GM19023 (cell line): ENCODE data around the gene CNTNAP2.

Experiments
- ATAC-seq: cut with Tn5 transposase; IDR thresholded peaks from one replicate; pipeline ENCODE4 v1.9.1; 2021; ENCODE audit warnings: mild to moderate bottlenecking, moderate library complexity; ENCODE audit not compliant: unreplicated experiment

CNTNAP2 gene

DNA sequence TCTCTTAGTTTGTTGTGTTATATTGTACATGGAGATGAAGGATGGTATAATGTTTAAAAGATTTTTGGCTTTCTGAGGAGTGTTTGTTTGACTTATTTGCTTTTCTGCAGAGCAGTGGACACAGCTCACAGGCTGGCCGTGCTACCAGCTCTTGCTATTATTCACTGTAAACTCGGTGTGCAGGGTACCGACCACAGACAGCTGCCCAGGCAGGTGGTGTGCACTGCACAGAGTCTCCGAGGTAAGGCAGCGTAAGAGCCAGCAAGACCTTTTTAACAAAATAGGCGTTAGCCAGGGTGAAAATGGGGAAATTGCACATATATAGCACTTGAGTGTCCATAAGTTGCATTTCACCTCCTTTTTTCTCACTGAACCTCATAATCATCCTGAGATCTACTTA lies 438.0 kb downstream of the CNTNAP2 start:
- ATAC-seq, result no peak

DNA sequence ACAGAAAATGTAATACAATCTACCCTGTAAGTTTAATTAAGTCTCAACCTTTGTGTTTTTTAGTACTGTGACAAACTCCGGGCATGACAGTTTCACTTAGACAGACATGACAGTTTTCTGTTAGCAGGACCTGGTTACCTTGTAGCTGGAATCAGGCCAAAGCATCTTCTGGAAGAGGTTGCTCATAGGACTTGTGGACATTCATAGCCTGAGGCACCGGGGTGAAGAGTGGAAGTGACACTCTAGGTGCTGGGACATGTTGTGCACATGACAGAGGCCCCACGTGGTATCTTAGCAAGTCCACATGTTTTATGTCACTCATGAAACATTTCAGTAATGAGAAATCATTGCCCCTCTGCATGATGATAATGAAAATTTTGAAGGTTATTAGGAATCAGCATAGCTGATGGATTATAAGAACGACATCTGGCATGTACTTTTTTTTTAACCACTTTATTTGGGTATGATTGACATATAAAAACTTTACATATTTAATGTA lies 441.4 kb downstream of the CNTNAP2 start:
- no peak for ATAC-seq

DNA sequence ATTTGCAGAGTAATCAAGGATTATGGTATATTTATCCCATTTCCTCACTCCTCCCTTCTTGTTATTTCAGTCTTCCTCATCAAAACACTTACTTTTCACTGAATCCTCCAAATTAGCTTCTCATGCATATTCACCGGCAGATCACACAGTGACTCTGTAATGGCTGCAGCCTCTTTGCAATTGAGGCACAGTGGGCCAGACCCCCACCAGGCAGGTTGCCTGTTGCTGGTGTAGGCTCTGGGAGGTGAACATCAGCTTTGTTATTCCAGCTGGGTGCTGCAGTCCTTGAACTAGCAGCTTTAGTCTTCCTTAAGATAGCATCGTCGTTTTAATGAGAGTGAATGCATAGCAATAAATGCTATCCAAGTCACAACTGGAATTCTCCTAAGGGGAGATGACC lies 449.3 kb downstream of the CNTNAP2 start:
- ATAC-seq, result no peak

DNA sequence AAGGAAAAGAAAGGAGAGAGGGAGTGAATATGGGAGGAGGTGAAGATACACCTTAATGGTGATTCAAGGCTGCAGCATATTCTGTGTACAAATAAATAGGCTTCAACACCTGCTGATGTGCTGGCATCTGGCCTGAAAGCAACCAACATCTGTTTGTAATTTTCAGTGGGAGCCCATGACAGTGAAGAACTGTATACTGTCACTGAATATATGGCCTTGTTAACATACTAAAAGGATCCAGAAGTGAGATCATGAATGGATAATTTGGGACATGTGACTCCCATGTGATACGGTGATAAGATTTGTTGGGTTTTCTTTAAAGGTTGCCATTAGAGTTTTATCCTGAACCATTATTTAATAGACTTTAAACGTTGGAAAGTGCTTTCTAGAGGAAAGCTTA lies 459.3 kb downstream of the CNTNAP2 start:
- no peak for ATAC-seq

DNA sequence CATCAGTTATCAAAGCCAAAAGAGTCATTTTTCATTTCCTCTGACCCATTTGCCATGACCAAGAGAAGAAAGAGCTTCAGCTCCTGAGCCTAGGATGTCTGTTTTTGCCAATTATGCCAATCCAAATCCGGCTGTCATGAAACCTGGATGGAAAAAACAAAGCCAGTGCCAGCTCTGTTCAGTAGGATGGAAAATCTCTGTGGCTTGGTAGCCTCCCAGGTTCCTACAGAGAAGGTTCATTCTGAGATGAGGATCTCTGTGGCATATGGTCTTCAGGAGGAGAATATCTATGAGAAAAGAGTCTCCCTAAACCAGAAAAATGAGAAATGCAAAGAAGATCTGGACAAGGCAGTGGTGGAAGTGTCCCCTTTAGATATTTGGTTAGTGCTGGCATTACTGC lies 475.4 kb downstream of the CNTNAP2 start:
- no peak for ATAC-seq

DNA sequence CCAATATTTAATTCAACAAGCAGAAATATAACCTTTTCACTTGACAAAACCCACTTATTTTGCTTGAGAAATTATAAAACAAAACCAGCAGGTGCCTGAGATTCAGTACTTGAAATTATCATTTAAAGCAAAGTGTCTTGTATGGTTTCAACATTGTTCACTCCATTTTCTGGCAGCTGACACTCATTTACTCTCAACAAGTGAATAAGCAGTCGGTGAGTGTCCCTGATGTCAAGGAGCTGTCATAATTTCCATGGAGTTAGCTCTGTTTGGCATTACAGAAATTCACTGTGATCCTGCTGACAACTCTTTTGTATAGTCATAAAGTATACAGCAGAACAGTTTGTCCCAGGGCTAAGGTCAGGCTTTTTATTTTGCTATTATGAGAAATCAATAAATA lies 490.0 kb downstream of the CNTNAP2 start:
- no peak for ATAC-seq

DNA sequence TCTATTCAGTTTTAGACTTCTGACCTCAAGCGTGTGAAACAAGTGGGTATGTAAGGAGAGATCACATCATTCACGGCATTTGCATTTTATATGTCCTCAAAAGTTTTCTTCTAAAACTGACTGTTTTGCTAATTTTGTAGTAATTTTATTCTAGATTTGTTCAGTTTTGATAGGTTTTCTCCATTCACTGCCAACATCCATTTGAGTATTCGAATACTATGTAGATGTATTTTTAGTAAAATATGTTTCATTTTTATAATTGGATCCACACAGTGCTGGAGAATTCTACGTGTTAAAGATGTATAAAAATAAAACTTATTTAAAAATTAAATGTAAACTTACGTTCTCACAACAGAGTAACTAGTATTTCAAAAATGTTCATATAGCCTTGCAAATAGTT lies 503.0 kb downstream of the CNTNAP2 start:
- ATAC-seq, result no peak

DNA sequence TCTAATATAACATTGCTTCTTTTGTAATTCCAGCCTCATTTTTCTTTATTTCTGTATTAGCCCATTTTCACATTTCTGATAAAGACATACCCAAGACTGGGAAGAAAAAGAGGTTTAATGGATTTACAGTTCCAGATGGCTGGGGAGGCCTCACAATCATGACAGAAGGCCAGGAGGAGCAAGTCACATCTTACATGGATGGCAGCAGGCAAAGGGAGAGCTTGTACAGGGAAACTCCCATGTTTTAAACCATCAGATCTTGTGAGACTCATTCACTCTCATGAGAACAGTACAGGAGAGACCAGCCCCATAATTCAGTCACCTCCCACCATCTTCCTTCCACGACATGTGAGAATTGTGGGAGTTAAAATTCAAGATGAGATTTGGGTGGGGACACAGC lies 510.3 kb downstream of the CNTNAP2 start:
- no peak for ATAC-seq

DNA sequence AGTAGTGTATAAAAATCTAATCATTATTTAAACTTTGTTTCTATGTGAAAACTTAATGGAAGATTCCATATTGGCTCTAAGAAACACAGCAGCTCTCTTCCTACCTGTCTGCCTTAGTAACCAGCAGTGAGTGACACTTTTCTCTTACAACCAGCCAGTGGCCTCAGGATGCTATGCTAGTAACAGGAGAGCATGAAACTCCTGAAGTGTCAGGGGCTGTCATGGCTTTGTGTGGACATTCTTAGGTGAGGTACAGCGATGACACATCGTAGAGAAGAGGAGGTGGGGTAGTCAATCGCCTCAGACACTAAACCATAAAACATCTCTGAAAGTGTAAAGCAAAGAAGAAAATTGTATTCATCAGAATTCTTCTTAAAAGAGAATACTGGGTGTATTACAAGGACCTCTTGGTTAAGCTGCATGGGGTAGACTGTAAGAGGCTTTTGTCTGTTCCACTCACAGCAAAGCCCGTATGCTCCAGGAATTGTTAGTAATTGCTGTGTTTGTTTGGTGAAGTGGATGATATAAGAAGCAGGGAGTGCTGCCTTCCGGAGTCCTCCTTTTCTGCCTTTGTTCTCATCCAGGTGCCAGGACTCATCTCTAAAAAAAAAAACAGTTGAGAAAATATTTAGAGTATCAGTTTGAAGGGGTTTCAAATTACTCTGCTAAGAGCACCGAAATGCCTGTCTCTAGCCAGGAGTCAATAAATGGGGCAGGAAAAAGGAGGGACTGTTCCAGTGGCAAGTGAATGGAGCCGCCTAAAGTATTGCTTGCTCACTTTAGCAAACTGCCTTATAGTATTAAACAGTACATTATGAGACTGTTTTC lies 518.8 kb downstream of the CNTNAP2 start:
- ATAC-seq, result no peak

DNA sequence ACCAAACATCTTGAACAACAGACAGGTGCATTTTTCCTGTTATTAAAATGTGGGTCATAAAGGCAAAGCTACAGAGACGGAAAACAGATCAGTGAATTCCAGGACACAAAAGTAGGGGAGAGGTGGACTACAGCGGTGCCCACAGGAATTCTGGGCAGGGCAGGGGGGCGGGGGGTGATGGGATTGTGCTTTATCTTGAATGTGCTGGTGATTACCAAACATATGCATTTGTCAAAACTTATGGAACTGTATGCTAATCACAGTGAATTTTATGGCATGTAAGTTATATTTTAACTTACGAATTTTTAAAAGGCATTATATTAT lies 519.4 kb downstream of the CNTNAP2 start:
- ATAC-seq, result no peak

DNA sequence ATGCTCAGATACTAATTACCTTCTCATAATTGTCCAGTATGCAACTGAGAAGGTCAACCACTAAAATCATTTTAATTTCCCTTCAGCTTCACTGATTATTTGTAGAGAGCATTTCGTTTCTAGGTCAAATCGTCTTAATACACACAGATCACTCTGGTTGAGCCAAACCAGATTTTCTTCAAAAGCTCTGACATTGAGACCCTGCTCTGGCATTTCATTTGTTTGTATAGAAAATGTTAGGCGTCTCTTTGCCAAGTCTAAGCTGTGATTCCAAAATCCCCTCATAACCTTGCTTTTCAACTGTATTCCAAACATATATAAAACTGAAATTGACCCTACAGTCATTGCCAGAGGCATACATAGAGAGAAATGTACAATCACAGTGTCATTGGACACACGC lies 520.0 kb downstream of the CNTNAP2 start:
- ATAC-seq, result no peak

DNA sequence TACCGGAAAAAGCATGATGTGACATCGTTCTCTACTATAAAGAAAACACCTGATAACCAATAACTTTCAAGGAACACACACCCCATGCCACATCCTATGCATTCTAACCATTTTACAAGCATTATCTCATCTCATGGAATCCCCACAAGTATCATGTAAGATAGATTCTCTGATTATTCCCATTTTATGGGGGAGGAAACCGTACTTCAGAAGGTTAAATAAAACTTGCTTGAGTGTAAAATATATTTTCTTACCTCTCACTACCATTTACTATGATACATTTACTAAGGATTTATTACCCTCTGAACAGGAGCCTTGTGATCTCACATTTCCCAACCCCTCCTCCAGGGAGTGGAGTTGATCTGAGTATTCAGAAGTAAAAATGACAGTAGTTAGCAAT lies 522.7 kb downstream of the CNTNAP2 start:
- no peak for ATAC-seq

DNA sequence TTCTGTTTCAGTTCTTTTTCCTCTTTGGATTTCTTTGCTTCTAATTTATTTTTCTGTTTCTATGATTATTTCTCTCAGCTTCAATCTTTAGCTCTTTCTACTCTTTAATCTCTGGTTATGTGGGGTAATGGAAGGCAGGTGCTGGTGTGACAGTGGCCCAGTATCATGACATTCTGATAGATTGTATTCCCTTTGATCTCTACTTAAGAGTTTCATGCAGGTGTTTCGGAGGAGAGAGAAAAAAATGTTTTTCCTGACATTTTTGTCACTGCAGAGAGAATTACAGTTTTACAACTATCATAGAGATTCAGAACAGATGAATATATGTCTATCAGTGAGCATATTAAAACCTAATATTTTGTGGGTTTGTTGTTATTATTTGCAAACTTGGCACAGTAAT lies 524.9 kb downstream of the CNTNAP2 start:
- ATAC-seq, result no peak

DNA sequence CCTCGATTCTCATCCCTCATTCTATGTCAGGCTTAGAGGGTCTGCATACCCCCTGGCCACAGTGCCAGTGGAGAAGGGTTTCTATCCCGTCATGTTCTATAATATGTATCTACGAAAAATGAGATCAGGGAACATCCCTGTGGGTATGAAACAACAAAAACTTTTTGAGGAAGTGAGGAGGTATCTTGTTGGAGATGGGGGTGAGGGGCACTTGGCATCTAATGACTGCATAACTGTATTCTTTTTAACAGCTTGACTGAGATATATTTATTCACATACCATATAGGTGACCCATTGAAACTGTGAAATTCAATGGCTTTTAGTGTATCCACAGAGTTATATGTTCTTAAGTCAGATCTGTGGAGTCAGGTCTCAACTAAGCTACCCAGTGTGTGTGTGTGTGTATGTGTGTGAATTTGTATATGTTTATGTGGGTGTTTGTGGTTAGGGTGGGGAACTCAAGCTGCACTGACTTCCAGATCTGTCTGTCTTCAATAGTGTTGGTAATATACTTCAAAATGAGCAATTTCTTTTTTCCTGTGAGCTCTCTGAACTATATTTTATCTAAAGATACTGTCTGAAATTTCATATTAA lies 528.9 kb downstream of the CNTNAP2 start:
- ATAC-seq, result no peak

DNA sequence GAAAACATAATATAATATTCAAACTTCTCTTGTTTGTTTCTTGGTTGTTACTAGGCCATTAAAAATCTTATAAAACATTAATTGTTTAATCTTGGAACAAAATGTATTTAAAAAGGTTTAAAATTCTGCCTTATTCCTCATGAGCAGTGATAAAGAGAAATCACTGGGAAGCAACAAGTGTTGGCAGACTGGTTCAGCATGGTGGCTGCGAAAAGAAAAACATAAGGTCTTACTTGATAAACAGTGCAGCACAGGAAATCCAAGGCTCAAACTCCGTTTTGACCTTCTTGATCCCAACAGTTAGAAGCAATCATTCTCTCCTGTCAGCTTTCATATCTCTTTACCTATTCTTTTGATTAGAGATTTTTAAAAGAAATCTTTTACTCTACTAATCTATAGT lies 530.8 kb downstream of the CNTNAP2 start:
- ATAC-seq, result no peak

DNA sequence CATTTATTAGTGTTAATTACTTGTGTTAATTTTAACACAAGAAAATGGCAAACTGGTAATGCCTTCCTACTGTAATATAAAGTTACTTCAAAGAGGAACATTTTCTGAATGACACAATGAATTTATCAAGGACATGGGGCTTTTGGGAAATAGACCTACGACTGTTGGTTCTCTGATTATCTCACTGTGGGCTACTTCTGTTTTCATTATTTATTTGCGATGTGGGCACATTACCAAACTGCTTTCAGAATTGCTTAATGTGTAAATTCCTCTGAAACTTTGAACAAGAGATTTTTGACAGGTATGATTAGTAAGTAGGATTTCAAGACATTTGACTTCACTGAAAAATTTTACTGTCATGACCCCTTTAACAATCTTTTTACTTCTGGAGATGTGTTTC lies 535.6 kb downstream of the CNTNAP2 start:
- no peak for ATAC-seq

DNA sequence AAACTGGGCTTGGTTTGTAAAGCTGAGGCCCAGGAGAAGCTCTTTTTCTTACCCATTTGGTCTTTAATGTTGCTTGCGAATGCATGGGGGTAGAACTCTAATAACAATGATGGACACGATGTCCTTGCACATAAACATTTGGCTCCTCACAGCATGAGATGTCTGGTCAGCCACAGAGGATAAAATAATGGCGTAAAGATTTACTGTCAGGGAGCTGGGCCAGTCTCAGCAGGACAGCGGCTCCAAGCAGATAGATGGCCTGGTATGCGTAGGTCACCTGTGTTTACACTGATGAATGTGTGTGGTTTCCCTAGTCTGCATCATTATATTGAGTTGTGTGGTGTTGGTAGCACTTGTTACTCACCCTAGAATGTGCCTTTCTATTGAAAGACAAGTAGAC lies 537.4 kb downstream of the CNTNAP2 start:
- no peak for ATAC-seq

DNA sequence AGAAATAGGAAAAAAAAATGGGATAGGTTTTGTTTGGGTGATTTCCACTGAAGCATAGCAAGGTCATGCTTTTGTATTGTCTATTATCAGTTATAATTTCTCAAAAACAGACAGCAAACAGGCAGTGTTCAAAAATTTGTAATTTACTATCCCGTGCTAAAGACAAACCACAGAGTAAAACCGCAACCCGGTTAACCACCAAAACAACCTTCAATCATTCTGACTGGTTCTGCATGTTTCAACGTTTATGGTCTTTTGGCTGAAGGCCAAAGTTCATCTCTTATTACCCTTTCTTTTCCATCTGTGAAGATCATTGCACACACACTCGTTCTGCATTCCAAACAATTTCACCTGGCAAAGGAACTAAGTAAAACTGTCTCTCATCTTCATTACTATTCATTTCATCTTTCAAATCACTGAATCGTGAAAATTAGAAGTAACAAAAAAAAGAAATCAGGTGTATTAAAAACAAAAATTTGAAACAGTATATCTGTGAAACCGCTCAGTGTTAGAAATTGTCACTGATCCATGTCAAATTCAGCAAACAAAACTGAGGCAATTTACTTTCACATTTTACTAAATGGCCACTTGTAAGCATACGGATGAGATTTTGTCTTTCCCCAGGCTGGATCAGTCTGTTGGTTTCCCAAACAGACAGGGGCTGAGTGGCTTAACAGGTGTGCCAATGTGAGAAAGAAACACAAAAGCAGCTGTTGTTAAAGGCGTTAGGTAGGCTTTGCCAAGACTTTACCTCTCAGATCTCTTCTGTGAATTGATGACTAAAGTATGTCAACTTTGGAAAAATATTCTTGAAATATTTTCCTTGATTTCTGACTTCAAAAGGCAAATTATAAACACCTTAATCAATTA lies 539.6 kb downstream of the CNTNAP2 start:
- no peak for ATAC-seq

DNA sequence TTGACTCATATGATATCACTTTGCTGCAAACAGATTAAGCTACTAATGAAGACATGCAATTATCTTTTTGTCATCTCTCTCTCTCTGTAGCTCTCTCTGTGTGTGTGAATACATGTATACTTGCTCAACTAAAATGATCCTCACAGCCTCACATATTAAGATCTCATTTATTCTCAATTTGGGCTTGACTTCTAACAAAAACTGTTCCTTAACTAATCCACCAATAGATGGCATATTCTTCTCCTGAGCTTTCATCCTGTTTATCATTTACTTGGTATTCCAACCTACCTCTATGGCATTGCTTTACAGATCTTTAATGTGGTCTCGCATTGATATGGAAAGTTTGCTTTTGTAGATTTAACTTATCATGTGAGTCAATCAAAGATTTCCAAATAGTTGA lies 540.4 kb downstream of the CNTNAP2 start:
- no peak for ATAC-seq

DNA sequence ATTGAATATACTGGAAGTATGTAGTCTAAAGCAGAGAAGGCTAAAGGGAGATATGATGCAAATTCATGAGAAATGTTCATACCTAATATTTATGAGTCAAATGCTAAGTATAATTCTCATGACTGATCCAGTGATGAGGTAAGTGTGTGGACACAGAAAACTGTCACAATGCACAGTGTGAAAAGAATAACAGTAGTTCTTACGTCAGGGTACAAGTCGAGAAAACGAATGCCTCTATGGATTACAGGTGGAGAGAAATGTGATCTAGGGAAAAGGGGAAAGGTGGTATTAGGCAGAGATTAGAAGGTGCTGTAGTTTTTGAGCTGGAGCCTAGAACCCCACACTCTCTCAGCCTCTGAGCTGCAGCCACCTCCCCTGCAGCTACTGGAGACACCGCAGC lies 542.0 kb downstream of the CNTNAP2 start:
- ATAC-seq, result no peak

DNA sequence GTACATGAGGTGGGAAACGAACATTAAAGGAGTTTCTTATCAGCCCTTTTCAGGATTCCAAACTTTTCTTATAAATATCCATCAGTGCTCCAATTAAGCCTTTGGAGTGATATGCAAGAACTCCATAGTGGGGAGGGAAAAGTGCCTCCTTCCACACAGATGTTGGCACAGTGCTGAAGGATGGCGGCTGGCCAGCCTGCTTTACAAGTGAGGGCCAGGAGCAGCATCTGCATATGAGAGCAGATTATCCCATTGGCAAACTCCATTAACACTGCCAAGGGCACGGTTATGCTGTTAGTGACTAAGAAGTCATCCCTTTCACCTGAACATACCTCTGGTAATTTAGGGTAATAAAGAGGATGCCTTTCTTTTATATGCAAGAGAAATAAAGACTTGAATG lies 543.1 kb downstream of the CNTNAP2 start:
- ATAC-seq, result no peak

DNA sequence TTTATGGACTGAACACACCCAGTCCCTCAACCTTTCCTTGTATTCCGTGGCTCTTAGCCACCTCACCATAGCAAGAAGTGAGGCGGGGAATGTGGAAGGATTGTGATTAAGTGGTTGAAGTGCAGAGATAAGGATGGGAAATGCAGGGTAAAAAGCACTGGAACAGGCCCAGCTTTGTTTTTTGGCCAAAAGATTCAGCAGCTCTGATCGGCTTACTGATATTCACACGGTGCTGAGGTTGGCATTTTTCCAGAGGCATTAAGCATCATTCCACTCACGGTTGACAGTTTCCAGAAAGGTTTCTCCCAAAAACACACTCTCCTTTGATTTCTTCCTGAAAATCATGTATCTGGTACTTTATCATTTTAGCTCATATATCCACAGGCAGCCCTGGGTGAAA lies 544.2 kb downstream of the CNTNAP2 start:
- no peak for ATAC-seq
